ENCODE measurements around the gene PACRG. TPM values are rescaled to one million over a fixed set of nuclear protein-coding genes. Genes with fewer than 3 reads are reported as not detected.

Gene PACRG
- polyA plus RNA-seq, 1 of the 3 experiments (the other 2 are of a cell fraction) = 0.56 TPM

DNA sequence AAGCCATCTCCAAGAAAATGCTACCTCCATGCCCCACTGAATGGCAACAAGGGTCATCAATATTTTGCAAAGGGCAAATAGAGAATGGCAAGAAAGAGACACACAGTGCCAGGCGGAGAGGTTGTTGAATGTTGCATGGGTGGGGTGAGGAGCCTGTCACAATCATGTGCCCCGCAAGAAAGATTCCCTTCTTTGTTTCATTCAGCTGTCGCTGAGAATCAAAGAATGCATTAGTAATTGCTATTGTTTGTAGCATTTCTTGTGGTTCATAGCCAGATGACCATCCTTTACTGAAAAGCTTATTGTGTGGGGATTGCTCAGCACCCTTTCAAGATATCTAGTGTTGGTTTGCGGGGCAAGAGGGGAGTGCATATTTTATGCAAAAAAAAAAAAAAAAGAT lies 520.3 kb downstream of the PACRG start:
- Histone ChIP-seq H3K9ac (no peak overlapping the region), H3K27me3 (ENCODE audit: insufficient read depth) (no peaks in the 10 kb centered on the region), H3K9me3 (no peaks in the 10 kb centered on the region), H3K9me2 (no peaks in the 10 kb centered on the region), H2AFZ (ENCODE audit: low read depth) (no peak overlapping the region), H3F3A (replicated peaks; ENCODE audit: insufficient read depth) (no peaks in the 10 kb centered on the region), H3K4me1 (ENCODE audit: control insufficient read depth in 1 of 2, insufficient read depth in 2 of 2, low read depth in 1 of 2, low read length in 1 of 2) (no peaks in the 10 kb centered on the region), H3K4me2 (no peak overlapping the region), H3K4me3 (ENCODE audit: low read depth in 2 of 2, low read length in 1 of 2) (no peak overlapping the region), H3K79me2 (ENCODE audit: insufficient read depth) (no peaks in the 10 kb centered on the region), H3K27ac (ENCODE audit: low read depth in 2 of 2, low read length in 1 of 2) (no peak overlapping the region), H3K36me3 (replicated peaks in 1 of 2; ENCODE audit: control insufficient read depth in 1 of 2, insufficient read depth in 2 of 2, low read length in 1 of 2) (no peaks in the 10 kb centered on the region), H4K20me1 (ENCODE audit: insufficient read depth) (no peaks in the 10 kb centered on the region)
- TF ChIP-seq TCF12 (IDR thresholded peaks at IDR 0.05) (no peak), CHD2 (IDR thresholded peaks at IDR 0.05; ENCODE audit: low read length, partially characterized antibody) (no peak), FOXJ3 (CRISPR knock-in tag; IDR thresholded peaks at IDR 0.05) (no peak), MXI1 (IDR thresholded peaks at IDR 0.05; ENCODE audit: low read depth, low read length) (no peak), RXRA (IDR thresholded peaks at IDR 0.05; ENCODE audit: borderline replicate concordance, low read depth) (no peak), SMC3 (IDR thresholded peaks at IDR 0.05; ENCODE audit: low read depth, low read length) (no peak), GATA2 (CRISPR knock-in tag; IDR thresholded peaks at IDR 0.05) (no peak), EP300 (IDR thresholded peaks at IDR 0.05; ENCODE audit: borderline replicate concordance in 1 of 2, low read depth in 1 of 2, low read length in 1 of 2) (no peak), TEAD4 (IDR thresholded peaks at IDR 0.05; ENCODE audit: borderline replicate concordance, insufficient read depth) (no peak), NFIC (IDR thresholded peaks at IDR 0.05; ENCODE audit: borderline replicate concordance) (no peak), MEF2A (IDR thresholded peaks at IDR 0.05; ENCODE audit: borderline replicate concordance, low read depth) (no peak), POLR2AphosphoS5 (IDR thresholded peaks at IDR 0.05; ENCODE audit: low read depth, low read length) (no peak), TAF1 (IDR thresholded peaks at IDR 0.05; ENCODE audit: borderline replicate concordance, low read depth, low read length) (no peak), YY1 (IDR thresholded peaks at IDR 0.05; ENCODE audit: low read depth) (no peak)
- TF ChIP-seq, protein P1, sequence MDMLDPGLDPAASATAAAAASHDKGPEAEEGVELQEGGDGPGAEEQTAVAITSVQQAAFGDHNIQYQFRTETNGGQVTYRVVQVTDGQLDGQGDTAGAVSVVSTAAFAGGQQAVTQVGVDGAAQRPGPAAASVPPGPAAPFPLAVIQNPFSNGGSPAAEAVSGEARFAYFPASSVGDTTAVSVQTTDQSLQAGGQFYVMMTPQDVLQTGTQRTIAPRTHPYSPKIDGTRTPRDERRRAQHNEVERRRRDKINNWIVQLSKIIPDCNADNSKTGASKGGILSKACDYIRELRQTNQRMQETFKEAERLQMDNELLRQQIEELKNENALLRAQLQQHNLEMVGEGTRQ (IDR thresholded peaks at IDR 0.05; ENCODE audit: borderline replicate concordance, low read depth, low read length) = no peak
- TF ChIP-seq, protein P2, sequence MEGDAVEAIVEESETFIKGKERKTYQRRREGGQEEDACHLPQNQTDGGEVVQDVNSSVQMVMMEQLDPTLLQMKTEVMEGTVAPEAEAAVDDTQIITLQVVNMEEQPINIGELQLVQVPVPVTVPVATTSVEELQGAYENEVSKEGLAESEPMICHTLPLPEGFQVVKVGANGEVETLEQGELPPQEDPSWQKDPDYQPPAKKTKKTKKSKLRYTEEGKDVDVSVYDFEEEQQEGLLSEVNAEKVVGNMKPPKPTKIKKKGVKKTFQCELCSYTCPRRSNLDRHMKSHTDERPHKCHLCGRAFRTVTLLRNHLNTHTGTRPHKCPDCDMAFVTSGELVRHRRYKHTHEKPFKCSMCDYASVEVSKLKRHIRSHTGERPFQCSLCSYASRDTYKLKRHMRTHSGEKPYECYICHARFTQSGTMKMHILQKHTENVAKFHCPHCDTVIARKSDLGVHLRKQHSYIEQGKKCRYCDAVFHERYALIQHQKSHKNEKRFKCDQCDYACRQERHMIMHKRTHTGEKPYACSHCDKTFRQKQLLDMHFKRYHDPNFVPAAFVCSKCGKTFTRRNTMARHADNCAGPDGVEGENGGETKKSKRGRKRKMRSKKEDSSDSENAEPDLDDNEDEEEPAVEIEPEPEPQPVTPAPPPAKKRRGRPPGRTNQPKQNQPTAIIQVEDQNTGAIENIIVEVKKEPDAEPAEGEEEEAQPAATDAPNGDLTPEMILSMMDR (IDR thresholded peaks at IDR 0.05) = no peak
- POLR2A ChIA-PET = no interaction called here
- DNase-seq = no peak
- 79% methylated on average over 4 of the region's 4 CpGs for WGBS (ENCODE audit: low lambda C conversion rate)
- CTCF ChIA-PET = no interaction called here

DNA sequence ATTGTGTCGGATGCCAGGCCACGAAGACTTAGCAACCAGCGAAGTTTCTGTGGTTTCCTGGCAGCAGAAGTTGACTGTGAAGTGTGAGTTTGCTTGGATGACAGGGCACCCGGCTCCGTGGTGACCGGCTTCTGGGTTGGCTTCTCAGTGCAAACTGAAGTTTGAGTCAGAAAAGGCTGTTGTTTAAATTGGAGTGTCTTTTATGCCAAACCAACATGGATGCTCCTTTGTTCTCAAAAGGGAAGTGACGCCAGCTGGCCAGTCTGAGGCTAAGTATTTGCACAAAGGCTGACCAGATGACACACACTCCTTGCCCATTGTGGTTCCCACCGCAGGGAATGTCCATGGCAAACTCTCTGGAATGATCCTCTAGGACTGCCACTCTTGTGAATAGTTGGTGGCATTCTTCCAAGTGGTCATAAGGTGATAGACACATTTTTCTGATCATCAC lies 521.9 kb downstream of the PACRG start:
- no peak for DNase-seq
- no peak overlapping the region for H3K4me3 ChIP-seq (ENCODE audit: low read depth in 2 of 2, low read length in 1 of 2)
- H3K27ac ChIP-seq (ENCODE audit: low read depth in 2 of 2, low read length in 1 of 2) = no peak overlapping the region
- ChIA-PET CTCF (no interaction called here), POLR2A (no interaction called here)
- no peaks in the 10 kb centered on the region for H3K9me3 ChIP-seq
- H3K27me3 ChIP-seq (ENCODE audit: insufficient read depth) = no peaks in the 10 kb centered on the region
- peaks cover 0 to 5% of the 10 kb centered on the region in 2 experiments; a peak in 1 of 4 replicates for H3K4me1 ChIP-seq (ENCODE audit: control insufficient read depth in 1 of 2, insufficient read depth in 2 of 2, low read depth in 1 of 2, low read length in 1 of 2)
- no peak overlapping the region for H3K4me2 ChIP-seq
- H3K36me3 ChIP-seq (replicated peaks in 1 of 2; ENCODE audit: control insufficient read depth in 1 of 2, insufficient read depth in 2 of 2, low read length in 1 of 2) = no peaks in the 10 kb centered on the region
- WGBS (ENCODE audit: low lambda C conversion rate) = 67% methylated on average over 8 of the region's 8 CpGs
- H4K20me1 ChIP-seq (ENCODE audit: insufficient read depth) = no peaks in the 10 kb centered on the region
- no peaks in the 10 kb centered on the region for H3K79me2 ChIP-seq (ENCODE audit: insufficient read depth)
- H3K9me2 ChIP-seq = no peaks in the 10 kb centered on the region
- H3K9ac ChIP-seq = no peak overlapping the region
- no peaks in the 10 kb centered on the region for H3F3A ChIP-seq (replicated peaks; ENCODE audit: insufficient read depth)
- no peak overlapping the region for H2AFZ ChIP-seq (ENCODE audit: low read depth)
- TF ChIP-seq, protein P3, sequence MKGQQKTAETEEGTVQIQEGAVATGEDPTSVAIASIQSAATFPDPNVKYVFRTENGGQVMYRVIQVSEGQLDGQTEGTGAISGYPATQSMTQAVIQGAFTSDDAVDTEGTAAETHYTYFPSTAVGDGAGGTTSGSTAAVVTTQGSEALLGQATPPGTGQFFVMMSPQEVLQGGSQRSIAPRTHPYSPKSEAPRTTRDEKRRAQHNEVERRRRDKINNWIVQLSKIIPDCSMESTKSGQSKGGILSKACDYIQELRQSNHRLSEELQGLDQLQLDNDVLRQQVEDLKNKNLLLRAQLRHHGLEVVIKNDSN (IDR thresholded peaks at IDR 0.05; ENCODE audit: borderline replicate concordance, low read depth) = no peak
- TF ChIP-seq FOXM1 (IDR thresholded peaks at IDR 0.05; ENCODE audit: low read depth) (no peak), SMC3 (IDR thresholded peaks at IDR 0.05; ENCODE audit: low read depth, low read length) (no peak), TCF12 (IDR thresholded peaks at IDR 0.05) (no peak), MEF2A (IDR thresholded peaks at IDR 0.05; ENCODE audit: borderline replicate concordance, low read depth) (no peak), EP300 (IDR thresholded peaks at IDR 0.05; ENCODE audit: borderline replicate concordance in 1 of 2, low read depth in 1 of 2, low read length in 1 of 2) (no peak), ELF1 (IDR thresholded peaks at IDR 0.05) (no peak), NFIC (IDR thresholded peaks at IDR 0.05; ENCODE audit: borderline replicate concordance) (no peak), MXI1 (IDR thresholded peaks at IDR 0.05; ENCODE audit: low read depth, low read length) (no peak), RFX5 (IDR thresholded peaks at IDR 0.05; ENCODE audit: low read length) (no peak), NRF1 (IDR thresholded peaks at IDR 0.05; ENCODE audit: low read depth, low read length) (no peak)
- TF ChIP-seq, protein P4, sequence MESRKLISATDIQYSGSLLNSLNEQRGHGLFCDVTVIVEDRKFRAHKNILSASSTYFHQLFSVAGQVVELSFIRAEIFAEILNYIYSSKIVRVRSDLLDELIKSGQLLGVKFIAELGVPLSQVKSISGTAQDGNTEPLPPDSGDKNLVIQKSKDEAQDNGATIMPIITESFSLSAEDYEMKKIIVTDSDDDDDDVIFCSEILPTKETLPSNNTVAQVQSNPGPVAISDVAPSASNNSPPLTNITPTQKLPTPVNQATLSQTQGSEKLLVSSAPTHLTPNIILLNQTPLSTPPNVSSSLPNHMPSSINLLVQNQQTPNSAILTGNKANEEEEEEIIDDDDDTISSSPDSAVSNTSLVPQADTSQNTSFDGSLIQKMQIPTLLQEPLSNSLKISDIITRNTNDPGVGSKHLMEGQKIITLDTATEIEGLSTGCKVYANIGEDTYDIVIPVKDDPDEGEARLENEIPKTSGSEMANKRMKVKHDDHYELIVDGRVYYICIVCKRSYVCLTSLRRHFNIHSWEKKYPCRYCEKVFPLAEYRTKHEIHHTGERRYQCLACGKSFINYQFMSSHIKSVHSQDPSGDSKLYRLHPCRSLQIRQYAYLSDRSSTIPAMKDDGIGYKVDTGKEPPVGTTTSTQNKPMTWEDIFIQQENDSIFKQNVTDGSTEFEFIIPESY (IDR thresholded peaks at IDR 0.05; ENCODE audit: borderline replicate concordance, low read depth) = no peak
- TF ChIP-seq, protein P5, sequence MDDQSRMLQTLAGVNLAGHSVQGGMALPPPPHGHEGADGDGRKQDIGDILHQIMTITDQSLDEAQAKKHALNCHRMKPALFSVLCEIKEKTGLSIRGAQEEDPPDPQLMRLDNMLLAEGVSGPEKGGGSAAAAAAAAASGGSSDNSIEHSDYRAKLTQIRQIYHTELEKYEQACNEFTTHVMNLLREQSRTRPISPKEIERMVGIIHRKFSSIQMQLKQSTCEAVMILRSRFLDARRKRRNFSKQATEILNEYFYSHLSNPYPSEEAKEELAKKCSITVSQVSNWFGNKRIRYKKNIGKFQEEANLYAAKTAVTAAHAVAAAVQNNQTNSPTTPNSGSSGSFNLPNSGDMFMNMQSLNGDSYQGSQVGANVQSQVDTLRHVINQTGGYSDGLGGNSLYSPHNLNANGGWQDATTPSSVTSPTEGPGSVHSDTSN (IDR thresholded peaks at IDR 0.05) = no peak
